Fibroblast of lung (primary cell): ENCODE data around the gene DNAI1. TPM values are rescaled to one million over a fixed set of nuclear protein-coding genes. Genes with fewer than 3 reads are reported as not detected.

ENCODE experiments used
- DNase-seq, 2 donors: peaks; one replicate each; pipeline versions ENCODE4 v3.0.0 to v3.0.0-alpha.2; 2010; ENCODE audit warnings: low read depth in 2 of 2
- H2AFZ ChIP-seq: 2 replicates; pipeline ENCODE4 v1.5.1; 2012; ENCODE audit warnings: low read length, control low read depth, inconsistent platforms
- H3K27ac ChIP-seq: 2 replicates; pipeline ENCODE4 v1.5.1; 2011; ENCODE audit warnings: low read length, control low read depth; ENCODE audit not compliant: insufficient read depth
- H3K27me3 ChIP-seq: 2 replicates; pipeline ENCODE4 v1.5.1; 2011; ENCODE audit warnings: mild to moderate bottlenecking, low read length; ENCODE audit not compliant: control insufficient read depth, insufficient read depth
- H3K36me3 ChIP-seq: 2 replicates; pipeline ENCODE4 v1.5.1; 2011; ENCODE audit warnings: low read length; ENCODE audit not compliant: control insufficient read depth, insufficient read depth
- H3K4me1 ChIP-seq: 2 replicates; pipeline ENCODE4 v1.5.1; 2011; ENCODE audit warnings: low read length; ENCODE audit not compliant: control insufficient read depth, insufficient read depth; ENCODE audit errors: extremely low read depth
- H3K4me2 ChIP-seq: 2 replicates; pipeline ENCODE4 v1.5.1; 2011; ENCODE audit warnings: low read length, control low read depth; ENCODE audit not compliant: insufficient read depth; ENCODE audit errors: extremely low read depth
- H3K4me3 ChIP-seq, 4 experiments: fragments of 200-600 bp in 1 of 4; sonication (generic) in 1 of 4; replicated peaks in 1 of 4; 2 replicates each; pipeline ENCODE4 v1.5.1; 2011 to 2016; ENCODE audit warnings: low read length in 4 of 4, low read depth in 3 of 4, mild to moderate bottlenecking in 3 of 4, control low read depth in 2 of 4, inconsistent platforms in 1 of 4, mixed read lengths in 1 of 4; ENCODE audit not compliant: insufficient read depth in 1 of 4; ENCODE audit errors: control extremely low read depth in 1 of 4
- H3K79me2 ChIP-seq: 2 replicates; pipeline ENCODE4 v1.5.1; 2012; ENCODE audit warnings: mild to moderate bottlenecking, low read length, inconsistent platforms; ENCODE audit not compliant: control insufficient read depth, insufficient read depth
- H3K9ac ChIP-seq: 2 replicates; pipeline ENCODE4 v1.5.1; 2011; ENCODE audit warnings: mild to moderate bottlenecking, low read length, control low read depth; ENCODE audit not compliant: insufficient read depth
- H3K9me3 ChIP-seq: 2 replicates; pipeline ENCODE4 v1.5.1; 2012; ENCODE audit warnings: low read depth, low read length; ENCODE audit not compliant: control insufficient read depth, insufficient read depth
- H4K20me1 ChIP-seq: 2 replicates; pipeline ENCODE4 v1.5.1; 2011; ENCODE audit warnings: low read length; ENCODE audit not compliant: control insufficient read depth, insufficient read depth; ENCODE audit errors: extremely low read depth
- CTCF ChIP-seq, 2 donors: IDR thresholded peaks in 1 of 2; conservative IDR thresholded peaks in 1 of 2; 1 replicate in 1 of 2; 2 replicates in 1 of 2; pipeline ENCODE4 v1.5.1; 2011 to 2012; ENCODE audit warnings: low read length in 2 of 2, control low read depth in 1 of 2, inconsistent platforms in 1 of 2, low read depth in 1 of 2, mild to moderate bottlenecking in 1 of 2
- EZH2 ChIP-seq: IDR thresholded peaks from 2 replicates; pipeline ENCODE4 v1.5.1; 2012; ENCODE audit warnings: low read length, control low read depth, mild to moderate bottlenecking; ENCODE audit errors: missing control alignments
- polyA plus RNA-seq, 2 donors: library from polyadenylated mRNA; depleted of rRNA in 1 of 2; stranded (reverse) in 1 of 2; unstranded in 1 of 2; fragments of >200 nt; gene quantifications; 2 replicates each; pipeline ENCODE4 v1.2.1, GENCODE V29; 2011 to 2012; ENCODE audit warnings: missing spikeins in 1 of 2
- total RNA-seq: library from RNA; depleted of rRNA; stranded (reverse); fragments of >200 nt; gene quantifications from 2 replicates; pipeline ENCODE4 v1.2.1, GENCODE V29; 2014

DNAI1 gene
- total and polyA plus RNA-seq, 2 donors (not counting 1 experiment from before 2014, with no cell fraction given) = not detected

- no peaks in the 10 kb centered on the region for H3K36me3 ChIP-seq
- no peak for DNase-seq
- no peaks in the 10 kb centered on the region for H4K20me1 ChIP-seq
- TF ChIP-seq EZH2 (no peak), CTCF (conservative IDR thresholded peaks at IDR 0.05 in 1 of 2, IDR thresholded peaks at IDR 0.05 in 1 of 2; ENCODE audit: low read depth in 1 of 2, low read length in 2 of 2) (no peak)
- H3K9ac ChIP-seq = no peak overlapping the region
- no peak overlapping the region for H3K27ac ChIP-seq
- H2AFZ ChIP-seq = no peak overlapping the region
- H3K4me1 ChIP-seq = no peaks in the 10 kb centered on the region
- no peak overlapping the region for H3K4me3 ChIP-seq
- peaks cover 11% of the 10 kb centered on the region for H3K27me3 ChIP-seq
- no peaks in the 10 kb centered on the region for H3K79me2 ChIP-seq
- no peaks in the 10 kb centered on the region for H3K9me3 ChIP-seq
- no peak overlapping the region for H3K4me2 ChIP-seq
Observed at GRCh38 chr9:34565856-34566255, 107.3 kb downstream of the DNAI1 start.

GRCh38 chr9:34566322-34566721 is 107.7 kb downstream of the DNAI1 start:
- Histone ChIP-seq H3K36me3 (no peaks in the 10 kb centered on the region), H3K27me3 (peaks cover 11% of the 10 kb centered on the region), H3K4me2 (no peak overlapping the region), H4K20me1 (no peaks in the 10 kb centered on the region), H3K79me2 (no peaks in the 10 kb centered on the region), H3K4me3 (no peak overlapping the region), H3K9me3 (no peaks in the 10 kb centered on the region), H3K27ac (no peak overlapping the region), H3K4me1 (no peaks in the 10 kb centered on the region), H3K9ac (no peak overlapping the region), H2AFZ (no peak overlapping the region)
- TF ChIP-seq EZH2 (no peak), CTCF (conservative IDR thresholded peaks at IDR 0.05 in 1 of 2, IDR thresholded peaks at IDR 0.05 in 1 of 2; ENCODE audit: low read depth in 1 of 2, low read length in 2 of 2) (no peak)
- DNase-seq = no peak

GRCh38 chr9:34566972-34567371 is 108.4 kb downstream of the DNAI1 start:
- Histone ChIP-seq H3K27me3 (peaks cover 11% of the 10 kb centered on the region), H3K36me3 (no peaks in the 10 kb centered on the region), H2AFZ (no peak overlapping the region), H3K9ac (no peak overlapping the region), H3K4me1 (no peaks in the 10 kb centered on the region), H3K79me2 (no peaks in the 10 kb centered on the region), H4K20me1 (no peaks in the 10 kb centered on the region), H3K9me3 (no peaks in the 10 kb centered on the region), H3K4me2 (no peak overlapping the region), H3K4me3 (no peak overlapping the region), H3K27ac (no peak overlapping the region)
- no peak for DNase-seq
- TF ChIP-seq CTCF (conservative IDR thresholded peaks at IDR 0.05 in 1 of 2, IDR thresholded peaks at IDR 0.05 in 1 of 2; ENCODE audit: low read depth in 1 of 2, low read length in 2 of 2) (no peak), EZH2 (no peak)
